ENCODE data around the gene GDF10. TPM values are rescaled to one million over a fixed set of nuclear protein-coding genes. Genes with fewer than 3 reads are reported as not detected.

Gene GDF10
- total RNA-seq, 4 donors from 2014 or later = 5.8 to 29.7 (median 10.8) TPM

DNA sequence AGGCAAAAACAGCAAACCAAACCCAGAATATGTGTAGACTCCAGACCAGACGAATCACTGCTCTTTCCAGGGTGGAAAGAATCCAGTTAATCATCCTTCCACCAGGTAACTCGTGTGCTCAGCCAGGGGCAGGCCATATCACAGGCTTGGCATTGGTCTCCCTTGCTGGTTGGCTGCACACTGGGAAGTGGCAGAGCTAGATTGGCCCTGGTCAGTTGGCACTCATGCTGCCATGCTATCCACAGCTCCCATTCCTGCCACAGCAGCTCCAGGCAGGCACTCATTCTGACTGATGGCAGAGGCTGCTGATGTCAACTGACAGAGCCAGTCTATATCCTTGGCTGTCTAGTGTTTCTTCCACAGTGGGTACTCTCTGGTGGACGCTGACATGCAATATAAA, 9.7 kb upstream of the GDF10 start:
- TF ChIP-seq, protein P1, sequence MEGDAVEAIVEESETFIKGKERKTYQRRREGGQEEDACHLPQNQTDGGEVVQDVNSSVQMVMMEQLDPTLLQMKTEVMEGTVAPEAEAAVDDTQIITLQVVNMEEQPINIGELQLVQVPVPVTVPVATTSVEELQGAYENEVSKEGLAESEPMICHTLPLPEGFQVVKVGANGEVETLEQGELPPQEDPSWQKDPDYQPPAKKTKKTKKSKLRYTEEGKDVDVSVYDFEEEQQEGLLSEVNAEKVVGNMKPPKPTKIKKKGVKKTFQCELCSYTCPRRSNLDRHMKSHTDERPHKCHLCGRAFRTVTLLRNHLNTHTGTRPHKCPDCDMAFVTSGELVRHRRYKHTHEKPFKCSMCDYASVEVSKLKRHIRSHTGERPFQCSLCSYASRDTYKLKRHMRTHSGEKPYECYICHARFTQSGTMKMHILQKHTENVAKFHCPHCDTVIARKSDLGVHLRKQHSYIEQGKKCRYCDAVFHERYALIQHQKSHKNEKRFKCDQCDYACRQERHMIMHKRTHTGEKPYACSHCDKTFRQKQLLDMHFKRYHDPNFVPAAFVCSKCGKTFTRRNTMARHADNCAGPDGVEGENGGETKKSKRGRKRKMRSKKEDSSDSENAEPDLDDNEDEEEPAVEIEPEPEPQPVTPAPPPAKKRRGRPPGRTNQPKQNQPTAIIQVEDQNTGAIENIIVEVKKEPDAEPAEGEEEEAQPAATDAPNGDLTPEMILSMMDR (IDR thresholded peaks at IDR 0.05) = no peak
- no peak for ATAC-seq
- Histone ChIP-seq H3K36me3 (no peaks in the 10 kb centered on the region), H3K9me3 (no peaks in the 10 kb centered on the region), H3K27ac (no peak overlapping the region), H3K27me3 (peaks cover 3% of the 10 kb centered on the region), H3K4me3 (no peak overlapping the region), H3K4me1 (no peaks in the 10 kb centered on the region)
- 80 to 83% methylated on average over 1 of the region's 3 CpGs for whole genome bisulfite sequencing, 2 donors (ENCODE audit: low coverage in 1 of 2)

DNA sequence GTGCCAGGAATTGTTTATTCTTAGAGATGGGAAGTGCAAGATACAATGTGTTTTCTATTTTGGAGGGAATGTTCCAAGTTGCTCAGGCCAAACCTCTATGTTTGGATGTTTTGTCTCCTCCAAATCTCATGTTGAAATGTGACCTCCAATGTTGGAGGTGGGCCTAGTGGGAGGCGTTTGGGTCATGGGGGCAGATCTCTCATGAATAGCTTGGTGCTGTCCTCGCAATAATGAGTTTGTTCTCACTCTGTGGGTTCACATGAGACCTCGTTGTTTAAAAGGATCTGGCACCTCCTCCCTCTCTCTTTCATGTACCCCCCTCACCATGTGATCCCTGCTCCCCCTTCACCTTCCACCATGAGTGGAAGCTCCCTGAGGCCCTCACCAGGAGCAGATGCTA, 8.3 kb upstream of the GDF10 start:
- ATAC-seq = no peak
- WGBS, 2 donors (ENCODE audit: low coverage in 1 of 2) = 58 to 70% methylated on average over 3 of the region's 3 CpGs
- TF ChIP-seq EP300 (IDR thresholded peaks at IDR 0.05) (no peak), POLR2AphosphoS5 (IDR thresholded peaks at IDR 0.05) (no peak), POLR2A (IDR thresholded peaks at IDR 0.05) (no peak)
- TF ChIP-seq, protein P1 (IDR thresholded peaks at IDR 0.05) = no peak

DNA sequence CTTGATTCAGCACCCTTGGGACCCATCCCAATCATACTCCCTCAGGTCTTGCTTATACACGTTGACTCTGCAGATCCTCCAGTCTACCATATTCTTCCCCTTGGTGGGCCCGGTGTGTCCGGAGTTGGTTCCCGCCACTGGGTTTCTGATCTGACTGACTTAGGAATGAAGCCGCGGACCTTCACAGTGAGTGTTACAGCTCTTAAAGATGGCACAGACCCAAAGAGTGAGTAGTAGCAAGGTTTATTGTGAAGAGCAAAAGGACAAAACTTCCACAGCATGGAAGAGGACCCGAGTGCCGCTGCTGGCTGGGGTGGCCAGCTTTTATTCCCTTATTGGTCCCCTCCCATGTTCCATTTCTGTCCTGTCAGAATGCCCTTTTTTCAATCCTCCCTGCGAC, 5.9 kb upstream of the GDF10 start:
- 90% methylated on average over 4 of the region's 9 CpGs; no CpG with 5 or more reads in 1 of the 2 donors for WGBS, 2 donors (ENCODE audit: low coverage in 1 of 2)
- H3K4me3 ChIP-seq = no peak overlapping the region

More for the DNA sequence above, 8.3 kb upstream of the GDF10 start:
- no peaks in the 10 kb centered on the region for H3K4me1 ChIP-seq
- no peaks in the 10 kb centered on the region for H3K36me3 ChIP-seq
- peaks cover 3% of the 10 kb centered on the region for H3K27me3 ChIP-seq
- no peak overlapping the region for H3K27ac ChIP-seq
- H3K9me3 ChIP-seq = no peaks in the 10 kb centered on the region
- no peak overlapping the region for H3K4me3 ChIP-seq

DNA sequence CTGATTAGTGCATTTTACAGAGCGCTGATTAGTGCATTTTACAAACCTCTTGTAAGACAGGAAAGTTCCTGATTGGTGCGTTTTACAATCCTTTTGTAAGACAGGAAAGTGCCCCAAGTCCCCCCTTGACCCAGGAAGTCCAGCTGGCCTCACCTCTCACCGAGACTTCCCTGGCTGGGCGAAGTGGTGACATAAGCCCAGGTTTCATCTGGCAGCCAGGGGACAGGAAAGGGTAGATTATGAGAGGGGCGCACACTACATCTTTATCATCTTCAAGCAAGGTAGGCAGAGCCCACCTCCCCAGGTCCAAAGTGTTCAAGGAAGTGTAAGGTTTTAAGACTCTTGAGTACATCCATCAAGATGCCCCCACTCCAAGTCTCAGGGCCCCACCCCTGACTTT, 5.5 kb upstream of the GDF10 start:
- WGBS, 2 donors (ENCODE audit: low coverage in 1 of 2) = 59% methylated on average over 2 of the region's 5 CpGs; no CpG with 5 or more reads in 1 of the 2 donors
- no peak for TF ChIP-seq POLR2A (IDR thresholded peaks at IDR 0.05)
- TF ChIP-seq, protein P1 (IDR thresholded peaks at IDR 0.05) = no peak
- no peak for TF ChIP-seq POLR2AphosphoS5 (IDR thresholded peaks at IDR 0.05)
- TF ChIP-seq EP300 (IDR thresholded peaks at IDR 0.05) = no peak
- peaks cover 6% of the 10 kb centered on the region for H3K27me3 ChIP-seq
- no peaks in the 10 kb centered on the region for H3K9me3 ChIP-seq
- peaks cover 0 to 17% (median 0%) of the 10 kb centered on the region in 3 donors for H3K4me1 ChIP-seq
- no peaks in the 10 kb centered on the region for H3K36me3 ChIP-seq
- no peak overlapping the region for H3K27ac ChIP-seq
- ATAC-seq = no peak
- H3K4me3 ChIP-seq = no peak overlapping the region

More for the DNA sequence above, 5.9 kb upstream of the GDF10 start:
- H3K27me3 ChIP-seq = peaks cover 3% of the 10 kb centered on the region
- no peak overlapping the region for H3K27ac ChIP-seq
- no peak for ATAC-seq
- H3K36me3 ChIP-seq = no peaks in the 10 kb centered on the region
- H3K4me1 ChIP-seq = peaks cover 0 to 17% (median 0%) of the 10 kb centered on the region in 3 donors
- no peak for TF ChIP-seq POLR2AphosphoS5 (IDR thresholded peaks at IDR 0.05)
- TF ChIP-seq, protein P1 (IDR thresholded peaks at IDR 0.05) = no peak
- no peak for TF ChIP-seq EP300 (IDR thresholded peaks at IDR 0.05)
- TF ChIP-seq POLR2A (IDR thresholded peaks at IDR 0.05) = no peak
- no peaks in the 10 kb centered on the region for H3K9me3 ChIP-seq

DNA sequence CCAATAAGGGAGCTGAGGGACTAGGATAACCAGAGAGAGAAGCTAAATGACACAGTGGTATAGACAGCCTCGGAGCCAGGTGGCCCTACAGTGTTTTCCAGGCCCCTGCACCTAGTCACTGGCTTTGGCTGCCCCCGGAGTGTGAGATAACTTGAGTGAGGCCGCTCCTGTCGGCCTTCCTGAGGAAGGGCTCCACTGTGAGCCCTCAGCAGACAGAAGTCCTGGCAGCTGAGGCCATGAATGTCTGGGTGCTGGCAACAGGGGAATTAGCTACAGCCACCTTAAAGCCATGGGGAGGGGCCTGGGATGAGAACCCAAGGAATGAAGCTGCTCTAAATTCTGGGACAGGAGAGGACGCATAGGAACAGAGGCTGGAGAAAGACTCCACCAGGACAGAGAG, 4.6 kb upstream of the GDF10 start:
- H3K36me3 ChIP-seq = no peaks in the 10 kb centered on the region
- 82 to 100% methylated on average over 1 to 2 of the region's 5 CpGs for WGBS, 2 donors (ENCODE audit: low coverage in 1 of 2)
- no peak overlapping the region for H3K27ac ChIP-seq
- no peak for ATAC-seq
- H3K9me3 ChIP-seq = no peaks in the 10 kb centered on the region
- peaks cover 0 to 25% (median 1%) of the 10 kb centered on the region in 3 donors for H3K4me1 ChIP-seq
- TF ChIP-seq EP300 (IDR thresholded peaks at IDR 0.05) (no peak), POLR2A (IDR thresholded peaks at IDR 0.05) (no peak), POLR2AphosphoS5 (IDR thresholded peaks at IDR 0.05) (no peak)
- TF ChIP-seq, protein P1 (IDR thresholded peaks at IDR 0.05) = no peak
- no peak overlapping the region for H3K4me3 ChIP-seq
- H3K27me3 ChIP-seq = peaks cover 15% of the 10 kb centered on the region
